Measurements from ENCODE around the gene MS4A4E. TPM values are rescaled to one million over a fixed set of nuclear protein-coding genes. Genes with fewer than 3 reads are reported as not detected.
A peak's percentile ranks its signal among the peaks of the same experiment; 100 is the strongest.

MS4A4E gene
- total RNA-seq, 4 donors from 2014 or later, result 0.91 to 7.9 (median 2.8) TPM

DNA sequence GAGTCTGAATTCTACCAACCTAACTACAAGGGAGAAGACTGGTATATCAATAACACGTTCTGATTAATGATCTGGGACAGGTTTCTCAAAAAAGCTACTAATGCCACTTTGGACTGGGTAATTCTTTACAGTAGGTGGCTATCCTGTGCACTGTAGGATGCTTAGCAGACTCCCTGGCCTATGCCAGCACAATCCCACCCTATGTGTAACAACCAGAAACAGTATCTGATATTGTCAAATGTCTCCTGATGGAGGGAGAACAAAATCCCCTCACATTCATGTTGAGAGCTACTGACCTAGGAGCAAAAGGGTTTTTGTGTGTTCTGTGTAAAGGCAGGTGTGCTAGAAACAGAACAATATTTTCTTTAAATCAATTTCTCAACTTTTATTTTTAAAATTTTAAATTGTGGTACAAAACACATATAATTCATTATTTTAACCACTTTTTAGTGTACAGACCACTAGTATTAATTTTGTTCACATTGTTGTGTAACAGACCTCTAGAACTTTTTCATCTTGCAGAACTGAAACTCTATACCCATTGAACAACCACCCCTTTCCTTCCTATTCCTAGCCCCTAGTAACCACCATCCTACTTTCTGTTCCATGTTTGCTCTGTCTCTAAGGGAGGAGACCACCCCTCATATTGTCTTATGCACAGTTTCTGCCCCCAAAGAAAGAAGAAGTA is 58.0 kb downstream of the MS4A4E start:
- no peaks in the 10 kb centered on the region for H3K27me3 ChIP-seq
- peaks cover 0 to 11% (median 5%) of the 10 kb centered on the region in 4 donors for H3K4me1 ChIP-seq
- TF ChIP-seq POLR2AphosphoS5 (IDR thresholded peaks at IDR 0.05) (no peak), POLR2A (IDR thresholded peaks at IDR 0.05; ENCODE audit: low read depth) (no peak), EP300 (IDR thresholded peaks at IDR 0.05) (no peak)
- TF ChIP-seq, protein P1, sequence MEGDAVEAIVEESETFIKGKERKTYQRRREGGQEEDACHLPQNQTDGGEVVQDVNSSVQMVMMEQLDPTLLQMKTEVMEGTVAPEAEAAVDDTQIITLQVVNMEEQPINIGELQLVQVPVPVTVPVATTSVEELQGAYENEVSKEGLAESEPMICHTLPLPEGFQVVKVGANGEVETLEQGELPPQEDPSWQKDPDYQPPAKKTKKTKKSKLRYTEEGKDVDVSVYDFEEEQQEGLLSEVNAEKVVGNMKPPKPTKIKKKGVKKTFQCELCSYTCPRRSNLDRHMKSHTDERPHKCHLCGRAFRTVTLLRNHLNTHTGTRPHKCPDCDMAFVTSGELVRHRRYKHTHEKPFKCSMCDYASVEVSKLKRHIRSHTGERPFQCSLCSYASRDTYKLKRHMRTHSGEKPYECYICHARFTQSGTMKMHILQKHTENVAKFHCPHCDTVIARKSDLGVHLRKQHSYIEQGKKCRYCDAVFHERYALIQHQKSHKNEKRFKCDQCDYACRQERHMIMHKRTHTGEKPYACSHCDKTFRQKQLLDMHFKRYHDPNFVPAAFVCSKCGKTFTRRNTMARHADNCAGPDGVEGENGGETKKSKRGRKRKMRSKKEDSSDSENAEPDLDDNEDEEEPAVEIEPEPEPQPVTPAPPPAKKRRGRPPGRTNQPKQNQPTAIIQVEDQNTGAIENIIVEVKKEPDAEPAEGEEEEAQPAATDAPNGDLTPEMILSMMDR (IDR thresholded peaks at IDR 0.05), result no peak
- DNase-seq (ENCODE audit: extremely low spot score), result no peak
- 53% methylated on average over 1 of the region's 1 CpG for WGBS
- H3K36me3 ChIP-seq, result no peaks in the 10 kb centered on the region
- H3K4me3 ChIP-seq, result no peak overlapping the region
- intact Hi-C loops (cut with DNase I), result no loop called here
- no peaks in the 10 kb centered on the region for H3K9me3 ChIP-seq
- peak overlapping the region in 3 of 4 donors; percentile 18 to 43 (median 30) for H3K27ac ChIP-seq (replicated peaks in 1 of 4)

DNA sequence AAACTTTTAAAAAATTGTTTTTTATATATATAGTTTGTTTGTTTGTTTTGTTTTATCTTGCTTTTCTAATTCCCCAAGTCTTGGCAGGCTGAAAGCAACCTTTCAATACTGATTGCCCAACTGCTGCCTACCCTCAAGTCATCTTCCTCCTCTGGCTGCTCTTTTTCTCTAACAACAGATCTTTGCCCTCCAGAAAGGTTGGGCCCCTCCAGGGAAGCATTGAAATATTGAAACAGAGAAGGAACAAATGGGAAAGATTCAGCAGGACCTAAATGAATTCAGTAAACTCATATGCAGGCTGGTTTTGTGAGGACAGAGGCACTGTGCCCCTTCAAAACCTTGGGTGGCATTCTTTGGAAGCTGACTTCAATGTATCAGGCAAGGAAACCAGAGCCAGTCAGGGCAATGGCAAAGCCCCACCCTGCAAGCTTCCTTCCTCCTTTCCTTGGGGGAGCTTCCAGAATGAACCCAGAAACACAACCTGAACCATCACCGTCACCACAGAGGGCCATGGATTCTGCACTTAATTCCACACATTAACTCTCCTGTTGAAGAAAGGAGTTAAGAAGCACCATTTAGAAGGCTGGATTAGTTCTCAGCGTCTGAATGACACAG is 59.2 kb downstream of the MS4A4E start:
- no peaks in the 10 kb centered on the region for H3K9me3 ChIP-seq
- WGBS, result 44% methylated on average over 2 of the region's 2 CpGs
- H3K36me3 ChIP-seq, result no peaks in the 10 kb centered on the region
- peak overlapping the region in 3 of 4 donors; percentile 18 to 40 (median 30) for H3K27ac ChIP-seq (replicated peaks in 1 of 4)
- TF ChIP-seq, protein P1 (IDR thresholded peaks at IDR 0.05), result no peak
- TF ChIP-seq EP300 (IDR thresholded peaks at IDR 0.05) (no peak), POLR2AphosphoS5 (IDR thresholded peaks at IDR 0.05) (no peak), POLR2A (IDR thresholded peaks at IDR 0.05; ENCODE audit: low read depth) (no peak)
- intact Hi-C loops (cut with DNase I), result no loop called here
- H3K4me1 ChIP-seq, result peaks cover 0 to 11% (median 5%) of the 10 kb centered on the region in 4 donors
- no peaks in the 10 kb centered on the region for H3K27me3 ChIP-seq
- no peak for DNase-seq (ENCODE audit: extremely low spot score)
- no peak overlapping the region for H3K4me3 ChIP-seq

DNA sequence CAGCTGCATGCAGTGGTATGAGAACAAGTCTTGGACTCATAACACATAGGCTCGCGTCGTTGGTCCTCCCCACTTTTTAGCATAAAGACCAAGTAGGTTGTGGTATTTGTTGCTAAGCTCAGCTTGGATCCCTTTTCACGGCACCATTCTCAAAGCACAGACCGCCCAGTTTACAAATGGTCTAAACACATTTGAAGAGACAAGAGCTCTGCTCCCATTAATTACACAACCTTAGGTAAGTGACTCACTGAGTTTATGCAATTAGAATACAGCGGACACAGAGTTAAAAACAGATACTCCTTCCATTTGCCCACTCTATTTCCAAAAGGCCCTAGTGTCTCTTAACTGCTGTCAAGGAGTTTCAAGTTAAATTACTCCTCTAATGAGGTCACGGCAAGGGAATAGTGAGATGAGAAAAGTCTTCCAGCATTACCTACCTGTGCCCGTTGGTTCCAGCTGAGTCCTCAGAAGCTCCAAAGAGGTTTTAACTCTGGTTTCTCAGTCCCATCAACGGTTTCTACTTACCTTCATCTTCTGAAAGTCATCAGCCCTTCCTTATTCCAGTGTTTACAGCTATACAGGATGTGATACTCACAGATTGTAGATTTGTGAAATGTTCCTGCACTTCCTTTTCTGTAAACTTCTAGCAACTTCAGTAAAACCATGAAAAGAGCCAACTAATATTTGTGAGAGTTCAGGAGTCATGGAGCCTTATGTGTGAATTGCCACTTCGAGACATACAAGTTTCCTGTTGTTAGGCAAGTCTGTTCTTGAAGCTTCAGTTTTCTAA is 60.2 kb downstream of the MS4A4E start, which contains the start of gene MS4A6A:
Gene MS4A6A (minus strand): TSS at position 543 of the 790 bp plus-strand sequence. CDS start 1,356 bp downstream, outside the sequence.
- Histone ChIP-seq H3K4me3 (peak within 1 kb of the TSS; percentile 13 to 40 (median 21)), H3K27me3 (no peaks in the 10 kb centered on the region), H3K27ac (replicated peaks in 1 of 4) (peak within 1 kb of the TSS in 3 of 4 donors; percentile 37 to 41 (median 40)), H3K4me1 (peaks cover 0 to 11% (median 5%) of the 10 kb centered on the region in 4 donors), H3K36me3 (no peaks in the 10 kb centered on the region), H3K9me3 (no peaks in the 10 kb centered on the region)
- TF ChIP-seq, protein P1 (IDR thresholded peaks at IDR 0.05), result no peak
- TF ChIP-seq POLR2AphosphoS5 (IDR thresholded peaks at IDR 0.05) (no peak), POLR2A (IDR thresholded peaks at IDR 0.05; ENCODE audit: low read depth) (no peak), EP300 (IDR thresholded peaks at IDR 0.05) (no peak)
- intact Hi-C loops (cut with DNase I), result no loop called here
- no peak for DNase-seq (ENCODE audit: extremely low spot score)
- 79% methylated on average over 9 of the region's 10 CpGs for WGBS

DNA sequence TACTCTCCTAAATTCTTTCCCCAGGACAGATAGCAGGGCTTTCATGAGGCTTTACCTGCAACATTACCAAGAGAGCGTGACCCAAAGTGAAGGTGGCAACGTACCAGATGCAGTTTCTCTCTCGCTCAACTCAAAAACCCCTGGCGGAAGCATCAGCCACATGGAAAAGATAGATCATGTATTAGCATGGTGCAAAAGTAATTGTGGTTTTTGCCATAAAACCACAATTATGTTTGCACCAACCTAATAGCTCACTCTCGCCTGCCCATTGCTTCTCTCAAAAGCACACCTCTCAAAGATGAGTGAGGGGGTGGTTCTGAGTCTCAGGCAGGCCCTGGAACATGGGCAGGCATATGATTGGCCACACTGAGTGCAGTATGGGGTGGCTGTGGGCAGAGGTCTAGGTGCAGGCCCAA is 67.1 kb downstream of the MS4A4E start:
- Histone ChIP-seq H3K4me3 (no peak overlapping the region), H3K36me3 (no peaks in the 10 kb centered on the region), H3K27ac (replicated peaks in 1 of 4) (no peak overlapping the region), H3K9me3 (no peaks in the 10 kb centered on the region), H3K4me1 (no peaks in the 10 kb centered on the region), H3K27me3 (no peaks in the 10 kb centered on the region)
- WGBS, result 74% methylated on average over 5 of the region's 5 CpGs
- intact Hi-C loops (cut with DNase I), result no loop called here
- no peak for TF ChIP-seq EP300 (IDR thresholded peaks at IDR 0.05)
- TF ChIP-seq POLR2AphosphoS5 (IDR thresholded peaks at IDR 0.05), result no peak
- TF ChIP-seq, protein P1 (IDR thresholded peaks at IDR 0.05), result no peak
- no peak for TF ChIP-seq POLR2A (IDR thresholded peaks at IDR 0.05; ENCODE audit: low read depth)
- no peak for DNase-seq (ENCODE audit: extremely low spot score)
